HepG2 (cell line): ENCODE measurements around the gene TACC3.

Experiments
- CTCF ChIP-seq: sonication (generic); formaldehyde crosslinking; IDR thresholded peaks from 2 replicates; pipeline ENCODE4 v1.5.0; 2020; ENCODE audit warnings: mild to moderate bottlenecking, missing genetic modification reagents, moderate library complexity
- POLR2AphosphoS5 ChIP-seq: IDR thresholded peaks from 2 replicates; pipeline ENCODE4 v1.6.1; 2012; ENCODE audit warnings: low read depth, low read length
- TEAD2 ChIP-seq: sonication (generic); formaldehyde crosslinking; IDR thresholded peaks from 2 replicates; pipeline ENCODE4 v1.9.0; 2021; ENCODE audit warnings: missing genetic modification reagents
- TFDP2 ChIP-seq: sonication (generic); formaldehyde crosslinking; IDR thresholded peaks from 2 replicates; pipeline ENCODE4 v1.4.0; 2020; ENCODE audit warnings: missing genetic modification reagents
- ZBTB38 ChIP-seq: sonication (generic); formaldehyde crosslinking; IDR thresholded peaks from 2 replicates; pipeline ENCODE4 v1.5.1; 2020; ENCODE audit warnings: mild to moderate bottlenecking, missing genetic modification reagents
- ZNF362 ChIP-seq: sonication (generic); formaldehyde crosslinking; IDR thresholded peaks from 2 replicates; pipeline ENCODE4 v1.4.0; 2020; ENCODE audit warnings: missing genetic modification reagents, mild to moderate bottlenecking, borderline replicate concordance

GRCh38 chr4:1749370-1749769 lies 28.0 kb downstream of the TACC3 start:
- TF ChIP-seq TEAD2 (CRISPR knock-in tag) (no peak), TFDP2 (CRISPR knock-in tag) (no peak), ZBTB38 (CRISPR knock-in tag) (no peak), ZNF362 (no peak), POLR2AphosphoS5 (no peak), CTCF (no peak)
